ENCODE data around the gene KANK2. TPM values are rescaled to one million over a fixed set of nuclear protein-coding genes. Genes with fewer than 3 reads are reported as not detected.

Gene KANK2
- total and polyA plus RNA-seq, 2 of the 4 experiments (the other 2 are of a cell fraction), result 104 to 176 TPM

DNA sequence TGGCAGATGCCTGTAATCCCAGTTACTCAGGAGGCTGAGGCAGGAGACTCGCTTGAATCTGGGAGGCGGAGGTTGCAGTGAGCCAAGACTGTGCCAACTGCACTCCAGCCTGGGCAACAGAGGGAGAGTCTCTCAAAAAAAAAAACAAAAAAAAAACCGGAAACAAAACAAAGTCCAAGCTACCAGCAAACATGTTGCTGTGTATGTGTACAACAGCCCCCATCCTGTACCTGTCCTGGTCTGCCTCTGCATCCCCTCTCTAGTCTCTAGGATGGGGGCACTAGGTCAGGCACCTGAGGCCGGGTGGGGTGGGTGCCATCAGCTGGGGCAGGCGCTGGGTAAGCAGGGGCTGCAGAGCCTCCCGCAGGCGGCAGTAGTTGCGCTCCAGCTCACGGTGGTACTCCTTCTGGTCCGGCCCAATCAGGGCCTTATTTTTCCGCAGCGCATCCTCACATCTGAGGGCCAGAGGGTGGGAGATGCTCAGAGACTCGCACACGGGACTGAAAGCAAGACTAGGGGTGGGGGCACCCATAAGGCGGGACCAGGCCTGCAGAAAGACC lies 2.8 kb upstream of the KANK2 start:
- H2BK120ac ChIP-seq (ENCODE audit: low read depth, low read length), result no peak overlapping the region
- no peak overlapping the region for H4K91ac ChIP-seq (ENCODE audit: insufficient read depth, low read depth, low read length)
- H3K18ac ChIP-seq (ENCODE audit: low read depth, low read length), result no peak overlapping the region
- peaks cover 24 to 43% of the 10 kb centered on the region in 2 experiments for H3K79me1 ChIP-seq (ENCODE audit: low read depth in 1 of 2, low read length in 2 of 2)
- no peak overlapping the region for H3K4ac ChIP-seq (ENCODE audit: low read depth, low read length)
- H3K56ac ChIP-seq (ENCODE audit: extremely low read depth, insufficient read depth, low read length), result no peak overlapping the region
- dilution Hi-C loops (cut with HindIII; ENCODE audit: low sequenced_read_pairs, unreplicated experiment) (no loop called here), intact Hi-C loops (cut with micrococcal nuclease) (no loop called here), in situ Hi-C loops (cut with MboI; ENCODE audit: low sequenced_read_pairs) (loop anchor here (5.0 to 10.0 kb wide), 3 partner anchors 68 to 263 kb away; no protein-coding TSS in a partner anchor)
- peaks cover 16% of the 10 kb centered on the region for H3K9me1 ChIP-seq (ENCODE audit: insufficient read depth, low read length)
- H3K4me1 ChIP-seq (ENCODE audit: control insufficient read depth, insufficient read depth, low read length), result peaks cover 20% of the 10 kb centered on the region
- H3K4me2 ChIP-seq (ENCODE audit: low read depth, low read length), result no peak overlapping the region
- H2AK9ac ChIP-seq (replicated peaks; ENCODE audit: low read depth, low read length, poor library complexity), result no peak overlapping the region
- H3K23ac ChIP-seq (ENCODE audit: low read depth, low read length), result no peak overlapping the region
- no peak overlapping the region for H2BK15ac ChIP-seq (ENCODE audit: low read depth, low read length)
- H4K8ac ChIP-seq (ENCODE audit: low read depth in 2 of 2, low read length in 2 of 2), result no peak overlapping the region
- no peak overlapping the region for H3K27ac ChIP-seq (ENCODE audit: insufficient read depth, low read length)
- H3K9ac ChIP-seq (ENCODE audit: low read depth, low read length), result no peak overlapping the region
- no peaks in the 10 kb centered on the region for H3K27me3 ChIP-seq (ENCODE audit: control insufficient read depth, insufficient read depth, low read length)
- ChIA-PET CTCF (interaction anchor here (0.6 kb wide), 1 partner anchor 234 kb away, joined by 3 read pairs; no protein-coding TSS in a partner anchor), POLR2A (ENCODE audit: unreplicated experiment) (no interaction called here)
- H3K36me3 ChIP-seq (ENCODE audit: control insufficient read depth, insufficient read depth, low read length), result peaks cover 12% of the 10 kb centered on the region
- H3K4me3 ChIP-seq (ENCODE audit: insufficient read depth, low read depth, low read length), result no peak overlapping the region
- no peak overlapping the region for H2BK5ac ChIP-seq (ENCODE audit: low read depth, low read length, poor library complexity, severe bottlenecking)
- 79% methylated on average over 5 of the region's 15 CpGs; no CpG with 5 or more reads in 1 of the 2 experiments for WGBS, 2 experiments (ENCODE audit: extremely low coverage in 2 of 2, insufficient read length in 1 of 2)
- H4K20me1 ChIP-seq (ENCODE audit: insufficient read depth, low read length), result peaks cover 5% of the 10 kb centered on the region; the same call in 1 of the 2 replicates
- H2BK20ac ChIP-seq (ENCODE audit: low read depth, low read length), result no peak overlapping the region
- no peak overlapping the region for H3K14ac ChIP-seq (replicated peaks; ENCODE audit: low read depth, low read length)
- no peak overlapping the region; the same call in 1 of the 2 replicates for H2AK5ac ChIP-seq (ENCODE audit: low read depth, low read length)
- TF ChIP-seq MXI1 (IDR thresholded peaks at IDR 0.05; ENCODE audit: borderline replicate concordance, low read depth, low read length) (no peak), NFE2L2 (IDR thresholded peaks at IDR 0.05; ENCODE audit: low read depth, low read length) (no peak), POLR2A (IDR thresholded peaks at IDR 0.05; ENCODE audit: low read depth, low read length) (no peak), MAZ (IDR thresholded peaks at IDR 0.05; ENCODE audit: borderline replicate concordance, low read depth, low read length) (no peak), BHLHE40 (IDR thresholded peaks at IDR 0.05; ENCODE audit: low read depth, low read length) (no peak), RCOR1 (IDR thresholded peaks at IDR 0.05; ENCODE audit: insufficient replicate concordance, low read length) (no peak), RAD21 (IDR thresholded peaks at IDR 0.05; ENCODE audit: low read length) (no peak), MAFK (IDR thresholded peaks at IDR 0.05; ENCODE audit: low read depth, low read length) (no peak), CEBPB (IDR thresholded peaks at IDR 0.05; ENCODE audit: low read depth, low read length) (no peak), FOS (IDR thresholded peaks at IDR 0.05; ENCODE audit: low read depth, low read length) (no peak), SMC3 (IDR thresholded peaks at IDR 0.05; ENCODE audit: low read depth, low read length) (no peak), RFX5 (IDR thresholded peaks at IDR 0.05; ENCODE audit: low read depth, low read length) (no peak), CTCF (conservative IDR thresholded peaks at IDR 0.05; ENCODE audit: low read depth, low read length) (no peak), USF2 (IDR thresholded peaks at IDR 0.05; ENCODE audit: low read depth, low read length) (no peak), CHD1 (IDR thresholded peaks at IDR 0.05; ENCODE audit: low read depth, low read length) (no peak)
- TF ChIP-seq, protein P1, sequence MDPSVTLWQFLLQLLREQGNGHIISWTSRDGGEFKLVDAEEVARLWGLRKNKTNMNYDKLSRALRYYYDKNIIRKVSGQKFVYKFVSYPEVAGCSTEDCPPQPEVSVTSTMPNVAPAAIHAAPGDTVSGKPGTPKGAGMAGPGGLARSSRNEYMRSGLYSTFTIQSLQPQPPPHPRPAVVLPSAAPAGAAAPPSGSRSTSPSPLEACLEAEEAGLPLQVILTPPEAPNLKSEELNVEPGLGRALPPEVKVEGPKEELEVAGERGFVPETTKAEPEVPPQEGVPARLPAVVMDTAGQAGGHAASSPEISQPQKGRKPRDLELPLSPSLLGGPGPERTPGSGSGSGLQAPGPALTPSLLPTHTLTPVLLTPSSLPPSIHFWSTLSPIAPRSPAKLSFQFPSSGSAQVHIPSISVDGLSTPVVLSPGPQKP (IDR thresholded peaks at IDR 0.05; ENCODE audit: borderline replicate concordance, low read depth, low read length), result no peak
- no peak overlapping the region for H4K5ac ChIP-seq (ENCODE audit: low read depth, low read length)
- no peaks in the 10 kb centered on the region for H3K9me3 ChIP-seq (ENCODE audit: control insufficient read depth, insufficient read depth, low read length)
- no peak for ATAC-seq (ENCODE audit: low read depth)
- no TSS peak for BruUV-seq (replicated peaks)
- no peak overlapping the region for H2AFZ ChIP-seq (replicated peaks; ENCODE audit: low read length, poor library complexity)
- DNase-seq, result no peak

Data from IMR-90 (cell line).